ENCODE results near the gene MGLL.

MGLL gene

DNA sequence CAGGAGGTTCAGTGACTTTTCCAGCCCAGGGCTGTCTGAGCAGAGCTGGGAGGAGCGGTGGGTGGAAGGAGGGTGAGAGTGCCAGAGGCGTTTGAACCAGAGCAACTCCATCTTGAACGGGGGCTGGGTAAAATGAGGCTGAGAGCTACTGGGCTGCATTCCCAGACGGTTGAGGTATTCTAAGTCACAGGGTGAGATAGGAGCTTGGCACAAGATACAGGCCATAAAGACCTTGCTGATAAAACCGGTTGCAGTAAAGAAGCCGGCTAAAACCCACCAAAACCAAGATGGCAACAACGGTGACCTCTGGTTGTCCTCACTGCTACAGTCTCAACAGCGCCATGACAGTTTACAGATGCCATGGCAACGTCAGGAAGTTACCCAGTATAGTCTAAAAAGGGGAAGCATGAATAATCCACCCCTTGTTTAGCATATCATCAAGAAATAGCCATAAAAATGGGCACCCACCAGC, 89.4 kb downstream of the MGLL start:
- Histone ChIP-seq H3K4me1 (ENCODE audit: control insufficient read depth in 5 of 5, insufficient read depth in 5 of 5, low read length in 5 of 5) (peaks cover 21 to 90% (median 86%) of the 10 kb centered on the region in 5 donors), H3K4me3 (ENCODE audit: low read depth in 1 of 5, low read length in 5 of 5) (no peak overlapping the region)

DNA sequence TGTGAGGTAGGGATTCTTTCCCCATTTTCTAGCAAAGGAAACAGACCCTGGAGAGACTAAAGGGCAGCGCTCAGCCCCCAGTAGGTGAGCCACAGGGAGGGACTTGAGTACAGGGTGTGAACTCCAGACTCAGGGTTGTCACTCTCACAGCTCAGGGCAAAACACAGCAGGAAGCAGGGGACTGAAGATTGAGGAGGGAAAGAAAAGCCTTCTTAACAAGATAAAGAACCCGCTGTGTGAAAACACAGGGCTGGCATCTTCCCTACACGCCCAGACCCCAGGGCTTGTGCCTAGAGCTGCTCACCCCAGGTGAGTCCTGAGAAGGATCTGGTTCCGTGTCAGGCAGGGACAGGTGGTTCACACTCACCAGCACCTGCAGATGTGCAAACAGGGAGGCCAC, 90.0 kb downstream of the MGLL start:
- Histone ChIP-seq H3K9me3 (ENCODE audit: control insufficient read depth in 5 of 5, low read length in 5 of 5) (no peaks in the 10 kb centered on the region), H3K4me3 (ENCODE audit: low read depth in 1 of 5, low read length in 5 of 5) (peak overlapping the region in 1 of 5 donors; percentile 8), H3K27me3 (ENCODE audit: control insufficient read depth in 5 of 5, insufficient read depth in 4 of 5, low read length in 5 of 5) (no peaks in the 10 kb centered on the region), H3K36me3 (ENCODE audit: control insufficient read depth in 5 of 5, insufficient read depth in 5 of 5, low read length in 5 of 5) (peaks cover 0 to 17% (median 4%) of the 10 kb centered on the region in 5 donors), H3K4me1 (ENCODE audit: control insufficient read depth in 5 of 5, insufficient read depth in 5 of 5, low read length in 5 of 5) (peaks cover 21 to 85% (median 81%) of the 10 kb centered on the region in 5 donors), H3K9ac (ENCODE audit: low read length in 5 of 5) (peak overlapping the region in 4 of 5 donors; percentile 15 to 71 (median 28)), H3K27ac (ENCODE audit: low read depth, low read length) (peak overlapping the region; percentile 93)

More for the DNA sequence above, 89.4 kb downstream of the MGLL start:
- H3K27me3 ChIP-seq (ENCODE audit: control insufficient read depth in 5 of 5, insufficient read depth in 4 of 5, low read length in 5 of 5): no peaks in the 10 kb centered on the region
- no peaks in the 10 kb centered on the region for H3K9me3 ChIP-seq (ENCODE audit: control insufficient read depth in 5 of 5, low read length in 5 of 5)
- H3K36me3 ChIP-seq (ENCODE audit: control insufficient read depth in 5 of 5, insufficient read depth in 5 of 5, low read length in 5 of 5): peaks cover 0 to 17% (median 4%) of the 10 kb centered on the region in 5 donors
- peak overlapping the region; percentile 93 for H3K27ac ChIP-seq (ENCODE audit: low read depth, low read length)
- no peak overlapping the region for H3K9ac ChIP-seq (ENCODE audit: low read length in 5 of 5)

DNA sequence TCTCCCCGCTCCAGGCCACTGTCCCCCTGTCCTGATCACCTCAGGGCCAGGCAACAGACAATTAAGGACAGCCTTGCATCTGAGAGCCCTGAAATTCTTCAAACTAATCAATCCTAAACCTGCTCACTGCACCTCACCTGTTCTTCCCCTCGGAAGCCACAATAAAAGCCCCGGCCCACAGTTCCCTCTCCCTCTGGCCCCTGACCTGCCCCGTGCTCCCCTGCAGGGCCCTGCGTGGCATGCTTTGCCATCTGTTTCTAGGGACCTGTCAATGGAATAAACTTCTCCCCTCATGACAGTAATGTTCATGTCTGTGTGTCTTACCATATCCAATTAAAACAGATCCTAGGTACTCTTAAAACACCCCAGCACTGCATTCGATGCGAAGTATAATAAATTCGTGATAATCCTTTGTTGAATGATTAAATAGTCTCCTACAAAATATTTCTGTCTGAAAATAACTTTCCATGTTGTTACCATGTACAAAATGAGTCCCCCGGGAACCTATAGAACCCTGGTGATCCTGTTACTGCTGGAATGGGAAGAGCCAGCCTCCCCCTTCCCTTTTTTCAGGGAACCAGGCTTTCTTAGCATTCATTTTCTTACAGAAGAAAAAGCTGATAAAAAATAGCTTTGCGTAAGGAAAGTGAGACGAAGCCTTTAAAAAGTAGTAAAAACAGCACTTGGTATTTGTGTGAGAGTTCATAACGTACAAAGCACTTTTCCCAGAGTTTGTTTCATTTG, 90.6 kb downstream of the MGLL start:
- H3K9me3 ChIP-seq (ENCODE audit: control insufficient read depth in 5 of 5, low read length in 5 of 5): no peaks in the 10 kb centered on the region
- H3K4me3 ChIP-seq (ENCODE audit: low read depth in 1 of 5, low read length in 5 of 5): peak overlapping the region in 1 of 5 donors; percentile 8
- H3K27ac ChIP-seq (ENCODE audit: low read depth, low read length): peak overlapping the region; percentile 93
- H3K9ac ChIP-seq (ENCODE audit: low read length in 5 of 5): peak overlapping the region in 4 of 5 donors; percentile 15 to 71 (median 28)
- peaks cover 0 to 14% (median 4%) of the 10 kb centered on the region in 5 donors for H3K36me3 ChIP-seq (ENCODE audit: control insufficient read depth in 5 of 5, insufficient read depth in 5 of 5, low read length in 5 of 5)
- H3K27me3 ChIP-seq (ENCODE audit: control insufficient read depth in 5 of 5, insufficient read depth in 4 of 5, low read length in 5 of 5): no peaks in the 10 kb centered on the region
- peaks cover 21 to 81% (median 76%) of the 10 kb centered on the region in 5 donors for H3K4me1 ChIP-seq (ENCODE audit: control insufficient read depth in 5 of 5, insufficient read depth in 5 of 5, low read length in 5 of 5)

DNA sequence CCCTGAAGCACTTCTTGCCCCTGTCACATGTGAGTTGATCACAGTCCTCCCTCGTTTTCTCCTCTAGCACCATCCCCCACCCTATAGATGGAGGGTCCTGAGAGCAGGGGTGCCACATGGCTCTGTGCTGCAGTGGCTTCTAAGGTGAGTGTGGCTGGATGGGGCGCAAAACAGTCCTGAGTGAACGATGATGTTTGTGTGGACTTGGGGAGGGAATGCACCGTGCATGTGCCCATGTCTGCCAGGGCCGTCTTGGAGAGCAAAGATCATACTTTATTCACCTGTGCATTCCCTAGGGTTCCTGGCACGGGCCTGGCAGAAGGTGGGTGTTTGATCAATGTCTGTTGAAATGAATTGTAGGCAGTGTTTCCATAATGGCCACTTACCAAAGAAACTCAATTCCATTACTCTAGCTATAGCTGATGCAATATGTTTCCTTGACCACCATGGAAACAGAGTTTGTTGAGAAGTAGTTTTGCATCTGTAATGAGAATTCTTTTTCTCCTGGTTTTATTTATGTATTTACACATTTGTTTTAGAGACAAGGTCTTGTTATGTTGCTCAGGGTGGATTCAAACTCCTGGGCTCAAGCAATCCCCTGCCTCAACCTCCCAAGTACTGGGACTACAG, 91.5 kb downstream of the MGLL start:
- H3K4me3 ChIP-seq (ENCODE audit: low read depth in 1 of 5, low read length in 5 of 5): peak overlapping the region in 1 of 5 donors; percentile 4
- peaks cover 0 to 14% (median 4%) of the 10 kb centered on the region in 5 donors for H3K36me3 ChIP-seq (ENCODE audit: control insufficient read depth in 5 of 5, insufficient read depth in 5 of 5, low read length in 5 of 5)
- no peaks in the 10 kb centered on the region for H3K27me3 ChIP-seq (ENCODE audit: control insufficient read depth in 5 of 5, insufficient read depth in 4 of 5, low read length in 5 of 5)
- peak overlapping the region; percentile 45 for H3K27ac ChIP-seq (ENCODE audit: low read depth, low read length)
- H3K9me3 ChIP-seq (ENCODE audit: control insufficient read depth in 5 of 5, low read length in 5 of 5): no peaks in the 10 kb centered on the region
- H3K9ac ChIP-seq (ENCODE audit: low read length in 5 of 5): no peak overlapping the region
- H3K4me1 ChIP-seq (ENCODE audit: control insufficient read depth in 5 of 5, insufficient read depth in 5 of 5, low read length in 5 of 5): peaks cover 18 to 78% (median 70%) of the 10 kb centered on the region in 5 donors

DNA sequence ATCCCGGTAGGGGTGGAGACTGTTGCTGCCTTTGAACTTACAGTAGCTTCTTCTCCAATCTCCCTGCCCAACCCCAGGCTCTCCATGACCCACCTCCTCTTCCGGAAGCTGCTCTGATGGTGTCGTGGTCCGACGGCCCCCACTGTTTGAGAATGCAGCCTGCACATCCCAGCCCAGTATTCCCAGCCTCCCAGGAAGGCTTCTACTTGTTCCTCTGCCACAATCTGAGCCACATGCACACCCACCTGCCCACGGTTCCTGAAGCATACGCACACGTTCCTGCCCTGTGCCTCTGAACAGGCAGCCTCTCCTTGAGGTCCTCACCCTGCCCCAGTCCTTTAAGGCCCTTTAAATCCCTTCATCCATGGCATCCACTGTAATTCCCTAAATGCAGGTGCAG, 92.1 kb downstream of the MGLL start:
- peaks cover 18 to 77% (median 64%) of the 10 kb centered on the region in 5 donors for H3K4me1 ChIP-seq (ENCODE audit: control insufficient read depth in 5 of 5, insufficient read depth in 5 of 5, low read length in 5 of 5)
- H3K27ac ChIP-seq (ENCODE audit: low read depth, low read length): peak overlapping the region; percentile 45
- peak overlapping the region in 1 of 5 donors; percentile 4 for H3K4me3 ChIP-seq (ENCODE audit: low read depth in 1 of 5, low read length in 5 of 5)
- no peaks in the 10 kb centered on the region for H3K27me3 ChIP-seq (ENCODE audit: control insufficient read depth in 5 of 5, insufficient read depth in 4 of 5, low read length in 5 of 5)
- H3K9ac ChIP-seq (ENCODE audit: low read length in 5 of 5): no peak overlapping the region
- H3K36me3 ChIP-seq (ENCODE audit: control insufficient read depth in 5 of 5, insufficient read depth in 5 of 5, low read length in 5 of 5): peaks cover 0 to 14% (median 4%) of the 10 kb centered on the region in 5 donors
- no peaks in the 10 kb centered on the region for H3K9me3 ChIP-seq (ENCODE audit: control insufficient read depth in 5 of 5, low read length in 5 of 5)

GRCh38 chr3:127729556-127730056, 92.7 kb downstream of the MGLL start:
- peak overlapping the region; percentile 45 for H3K27ac ChIP-seq (ENCODE audit: low read depth, low read length)
- H3K9ac ChIP-seq (ENCODE audit: low read length in 5 of 5): no peak overlapping the region

GRCh38 chr3:127728417-127729015, 93.8 kb downstream of the MGLL start:
- Histone ChIP-seq H3K4me1 (ENCODE audit: control insufficient read depth in 5 of 5, insufficient read depth in 5 of 5, low read length in 5 of 5) (peaks cover 16 to 75% (median 51%) of the 10 kb centered on the region in 5 donors), H3K27ac (ENCODE audit: low read depth, low read length) (peak overlapping the region; percentile 45), H3K27me3 (ENCODE audit: control insufficient read depth in 5 of 5, insufficient read depth in 4 of 5, low read length in 5 of 5) (no peaks in the 10 kb centered on the region), H3K9ac (ENCODE audit: low read length in 5 of 5) (no peak overlapping the region), H3K9me3 (ENCODE audit: control insufficient read depth in 5 of 5, low read length in 5 of 5) (no peaks in the 10 kb centered on the region), H3K36me3 (ENCODE audit: control insufficient read depth in 5 of 5, insufficient read depth in 5 of 5, low read length in 5 of 5) (peaks cover 2 to 21% (median 8%) of the 10 kb centered on the region in 5 donors), H3K4me3 (ENCODE audit: low read depth in 1 of 5, low read length in 5 of 5) (no peak overlapping the region)

More at GRCh38 chr3:127729556-127730056, 92.7 kb downstream of the MGLL start:
- Histone ChIP-seq H3K4me3 (ENCODE audit: low read depth in 1 of 5, low read length in 5 of 5) (peak overlapping the region in 1 of 5 donors; percentile 4), H3K27me3 (ENCODE audit: control insufficient read depth in 5 of 5, insufficient read depth in 4 of 5, low read length in 5 of 5) (no peaks in the 10 kb centered on the region), H3K9me3 (ENCODE audit: control insufficient read depth in 5 of 5, low read length in 5 of 5) (no peaks in the 10 kb centered on the region), H3K4me1 (ENCODE audit: control insufficient read depth in 5 of 5, insufficient read depth in 5 of 5, low read length in 5 of 5) (peaks cover 16 to 77% (median 58%) of the 10 kb centered on the region in 5 donors), H3K36me3 (ENCODE audit: control insufficient read depth in 5 of 5, insufficient read depth in 5 of 5, low read length in 5 of 5) (peaks cover 2 to 18% (median 6%) of the 10 kb centered on the region in 5 donors)

- no peaks in the 10 kb centered on the region for H3K27me3 ChIP-seq (ENCODE audit: control insufficient read depth in 5 of 5, insufficient read depth in 4 of 5, low read length in 5 of 5)
- H3K4me1 ChIP-seq (ENCODE audit: control insufficient read depth in 5 of 5, insufficient read depth in 5 of 5, low read length in 5 of 5): peaks cover 10 to 75% (median 51%) of the 10 kb centered on the region in 5 donors
- H3K36me3 ChIP-seq (ENCODE audit: control insufficient read depth in 5 of 5, insufficient read depth in 5 of 5, low read length in 5 of 5): peaks cover 2 to 20% (median 8%) of the 10 kb centered on the region in 5 donors
- no peak overlapping the region for H3K9ac ChIP-seq (ENCODE audit: low read length in 5 of 5)
- H3K27ac ChIP-seq (ENCODE audit: low read depth, low read length): no peak overlapping the region
- no peaks in the 10 kb centered on the region for H3K9me3 ChIP-seq (ENCODE audit: control insufficient read depth in 5 of 5, low read length in 5 of 5)
- H3K4me3 ChIP-seq (ENCODE audit: low read depth in 1 of 5, low read length in 5 of 5): no peak overlapping the region
Measured at GRCh38 chr3:127726894-127727293, 95.4 kb downstream of the MGLL start.

- peaks cover 2 to 54% (median 32%) of the 10 kb centered on the region in 5 donors for H3K36me3 ChIP-seq (ENCODE audit: control insufficient read depth in 5 of 5, insufficient read depth in 5 of 5, low read length in 5 of 5)
- H3K27me3 ChIP-seq (ENCODE audit: control insufficient read depth in 5 of 5, insufficient read depth in 4 of 5, low read length in 5 of 5): no peaks in the 10 kb centered on the region
- peak overlapping the region; percentile 79 for H3K27ac ChIP-seq (ENCODE audit: low read depth, low read length)
- no peak overlapping the region for H3K4me3 ChIP-seq (ENCODE audit: low read depth in 1 of 5, low read length in 5 of 5)
- no peaks in the 10 kb centered on the region for H3K9me3 ChIP-seq (ENCODE audit: control insufficient read depth in 5 of 5, low read length in 5 of 5)
- H3K4me1 ChIP-seq (ENCODE audit: control insufficient read depth in 5 of 5, insufficient read depth in 5 of 5, low read length in 5 of 5): peaks cover 4 to 69% (median 38%) of the 10 kb centered on the region in 5 donors
- H3K9ac ChIP-seq (ENCODE audit: low read length in 5 of 5): peak overlapping the region in 1 of 5 donors; percentile 26
Measured at GRCh38 chr3:127723011-127723567, 99.2 kb downstream of the MGLL start.

Measured in subcutaneous abdominal adipose tissue (tissue), 5 donors.